ENCODE results near the gene MAST3. TPM values are rescaled to one million over a fixed set of nuclear protein-coding genes. Genes with fewer than 3 reads are reported as not detected.
A peak's percentile ranks its signal among the peaks of the same experiment; 100 is the strongest.

Gene MAST3
- total RNA-seq, 2 donors from 2014 or later, result 30.3 to 31.4 TPM

- peaks cover 25 to 27% of the 10 kb centered on the region in 2 donors for H3K4me1 Mint-ChIP-seq (ENCODE audit: low read depth in 2 of 2)
- no peaks in the 10 kb centered on the region for H3K27me3 Mint-ChIP-seq
- no peaks in the 10 kb centered on the region for H3K9me3 Mint-ChIP-seq
- no peak for DNase-seq (ENCODE audit: low spot score)
- no peak for ATAC-seq
- peak overlapping the region; percentile 90 for H3K4me3 Mint-ChIP-seq
- H3K27ac Mint-ChIP-seq, result peak overlapping the region; percentile 78 to 91
- no peaks in the 10 kb centered on the region for H3K36me3 Mint-ChIP-seq
Measured at GRCh38 chr19:18193388-18194180, 96.0 kb downstream of the MAST3 start.

- DNase-seq (ENCODE audit: low spot score) (no peak), ATAC-seq (no peak)
- no peaks in the 10 kb centered on the region for H3K27me3 Mint-ChIP-seq
- H3K27ac Mint-ChIP-seq, result peak overlapping the region in 1 of 2 donors; percentile 21
- peaks cover 25 to 27% of the 10 kb centered on the region in 2 donors for H3K4me1 Mint-ChIP-seq (ENCODE audit: low read depth in 2 of 2)
- H3K36me3 Mint-ChIP-seq, result no peaks in the 10 kb centered on the region
- no peaks in the 10 kb centered on the region for H3K9me3 Mint-ChIP-seq
- peak overlapping the region; percentile 90 for H3K4me3 Mint-ChIP-seq
Measured at GRCh38 chr19:18194181-18194530, 96.6 kb downstream of the MAST3 start.

- Mint-ChIP-seq H3K4me3 (peak overlapping the region; percentile 90), H3K4me1 (ENCODE audit: low read depth in 2 of 2) (peaks cover 25 to 27% of the 10 kb centered on the region in 2 donors), H3K36me3 (no peaks in the 10 kb centered on the region), H3K27me3 (no peaks in the 10 kb centered on the region), H3K27ac (peak overlapping the region in 1 of 2 donors; percentile 21), H3K9me3 (no peaks in the 10 kb centered on the region)
- ATAC-seq, result no peak
- no peak for DNase-seq (ENCODE audit: low spot score)
Measured at GRCh38 chr19:18194554-18195238, 97.1 kb downstream of the MAST3 start.

- no peaks in the 10 kb centered on the region for H3K9me3 Mint-ChIP-seq
- H3K27ac Mint-ChIP-seq, result no peak overlapping the region
- H3K4me3 Mint-ChIP-seq, result peak overlapping the region; percentile 10
- no peaks in the 10 kb centered on the region for H3K27me3 Mint-ChIP-seq
- H3K4me1 Mint-ChIP-seq (ENCODE audit: low read depth in 2 of 2), result peaks cover 25 to 27% of the 10 kb centered on the region in 2 donors
- DNase-seq (ENCODE audit: low spot score), result no peak
- no peaks in the 10 kb centered on the region for H3K36me3 Mint-ChIP-seq
- ATAC-seq, result no peak
Measured at GRCh38 chr19:18196511-18196845, 98.9 kb downstream of the MAST3 start.

- Mint-ChIP-seq H3K36me3 (no peaks in the 10 kb centered on the region), H3K4me3 (no peak overlapping the region), H3K27me3 (no peaks in the 10 kb centered on the region), H3K27ac (no peak overlapping the region), H3K4me1 (ENCODE audit: low read depth in 2 of 2) (peaks cover 23 to 28% of the 10 kb centered on the region in 2 donors), H3K9me3 (no peaks in the 10 kb centered on the region)
- ATAC-seq, result no peak
- no peak for DNase-seq (ENCODE audit: low spot score)
Measured at GRCh38 chr19:18197306-18197705, 99.7 kb downstream of the MAST3 start.

- Mint-ChIP-seq H3K27ac (no peak overlapping the region), H3K27me3 (no peaks in the 10 kb centered on the region), H3K4me3 (no peak overlapping the region), H3K4me1 (ENCODE audit: low read depth in 2 of 2) (peaks cover 23 to 25% of the 10 kb centered on the region in 2 donors), H3K36me3 (no peaks in the 10 kb centered on the region), H3K9me3 (no peaks in the 10 kb centered on the region)
- DNase-seq (ENCODE audit: low spot score), result no peak
- ATAC-seq, result no peak
Measured at GRCh38 chr19:18197941-18198340, 100.4 kb downstream of the MAST3 start.

GRCh38 chr19:18198374-18198773, 100.8 kb downstream of the MAST3 start:
- no peaks in the 10 kb centered on the region for H3K27me3 Mint-ChIP-seq
- no peak for DNase-seq (ENCODE audit: low spot score)
- no peak for ATAC-seq
- peaks cover 25 to 28% of the 10 kb centered on the region in 2 donors for H3K4me1 Mint-ChIP-seq (ENCODE audit: low read depth in 2 of 2)
- H3K4me3 Mint-ChIP-seq, result no peak overlapping the region
- H3K27ac Mint-ChIP-seq, result no peak overlapping the region
- H3K36me3 Mint-ChIP-seq, result no peaks in the 10 kb centered on the region
- H3K9me3 Mint-ChIP-seq, result no peaks in the 10 kb centered on the region

Other genes starting within 250 kb of the MAST3 start
- gene JAK3, start 249.8 kb upstream of the MAST3 start, total RNA-seq, result 100 to 1,000 TPM; 184 to 195 TPM
- 1,000 to 10,000 TPM; 1,379 to 1,604 TPM for gene RPL18A, start 237.9 kb upstream of the MAST3 start, total RNA-seq
- gene SLC5A5, start 225.8 kb upstream of the MAST3 start, total RNA-seq, result under 1 TPM; 0.57 to 0.89 TPM
- gene CCDC124, start 164.8 kb upstream of the MAST3 start, total RNA-seq, result 10 to 100 TPM; 70.4 to 92.8 TPM
- 1 to 10 TPM; 1.0 to 1.3 TPM for gene KCNN1, start 130.7 kb upstream of the MAST3 start, total RNA-seq
- gene ARRDC2, start 89.6 kb upstream of the MAST3 start, total RNA-seq, result 10 to 100 TPM; 34.0 to 34.8 TPM
- gene IL12RB1, start 10.8 kb upstream of the MAST3 start, total RNA-seq, result 100 to 1,000 TPM; 109 to 124 TPM
- gene PIK3R2, start 55.4 kb downstream of the MAST3 start, total RNA-seq, result 10 to 100 TPM; 12.6 to 20.1 TPM
- 100 to 1,000 TPM in 1 of 2 donors, 10 to 100 TPM in 1; 76.2 to 139 TPM for gene IFI30, start 76.0 kb downstream of the MAST3 start, total RNA-seq
- 10 to 100 TPM; 17.4 to 34.2 TPM for gene MPV17L2, start 95.4 kb downstream of the MAST3 start, total RNA-seq
- 1 to 10 TPM; 3.9 to 5.1 TPM for gene RAB3A, start 106.3 kb downstream of the MAST3 start, total RNA-seq
- 1 to 10 TPM in 1 of 2 donors, under 1 TPM in 1; 0.22 to 1.4 TPM for gene PDE4C, start 128.7 kb downstream of the MAST3 start, total RNA-seq
- gene IQCN, start 176.7 kb downstream of the MAST3 start, total RNA-seq, result 1 to 10 TPM; 1.5 to 4.0 TPM
- gene JUND, start 183.8 kb downstream of the MAST3 start, total RNA-seq, result 100 to 1,000 TPM; 218 to 267 TPM
- gene LSM4, start 225.3 kb downstream of the MAST3 start, total RNA-seq, result 100 to 1,000 TPM; 153 to 223 TPM
- gene PGPEP1, start 242.8 kb downstream of the MAST3 start, total RNA-seq, result 10 to 100 TPM; 42.1 to 50.7 TPM